Mammary epithelial cell (primary cell): ENCODE results near the gene LRFN3.

Experiments
- CTCF ChIP-seq, 2 donors: IDR thresholded peaks in 1 of 2; conservative IDR thresholded peaks in 1 of 2; 2 replicates each; pipeline ENCODE4 v1.5.1; 2011 to 2012; ENCODE audit warnings: inconsistent platforms in 2 of 2, low read length in 2 of 2, mild to moderate bottlenecking in 2 of 2, control low read depth in 1 of 2, low read depth in 1 of 2; ENCODE audit not compliant: insufficient read depth in 1 of 2; ENCODE audit errors: extremely low read depth in 1 of 2
- EZH2 ChIP-seq: IDR thresholded peaks from 2 replicates; pipeline ENCODE4 v1.6.1; 2012; ENCODE audit warnings: low read length, inconsistent platforms, borderline replicate concordance

- no peak for TF ChIP-seq CTCF (conservative IDR thresholded peaks at IDR 0.05 in 1 of 2, IDR thresholded peaks at IDR 0.05 in 1 of 2; ENCODE audit: extremely low read depth in 1 of 2, insufficient read depth in 1 of 2, low read depth in 1 of 2, low read length in 2 of 2)
- no peak for TF ChIP-seq EZH2
Measured at GRCh38 chr19:35993923-35994598, 57.9 kb downstream of the LRFN3 start.
